Right lobe of liver (tissue), 4 donors: ENCODE results near the gene TEX10.

Experiments
- CTCF ChIP-seq, 4 donors: fragments of 200-600 bp in 3 of 4; fragments of 450-650 bp in 1 of 4; IDR thresholded peaks; one replicate each; pipeline versions ENCODE4 v1.5.1 to v1.8.0; 2016 to 2022; ENCODE audit warnings: antibody characterized with exemption in 4 of 4, mild to moderate bottlenecking in 2 of 4
- POLR2A ChIP-seq: fragments of 450-650 bp; IDR thresholded peaks from one replicate; pipeline ENCODE4 v1.6.1; 2017; ENCODE audit warnings: antibody characterized with exemption, mild to moderate bottlenecking
- donor health status: DM: no; HTN: no; CAD: no.
- donor health status: DM: no; HTN: no; CAD: no.
- donor health status: DM: no; HTN: yes; CAD: no.

DNA sequence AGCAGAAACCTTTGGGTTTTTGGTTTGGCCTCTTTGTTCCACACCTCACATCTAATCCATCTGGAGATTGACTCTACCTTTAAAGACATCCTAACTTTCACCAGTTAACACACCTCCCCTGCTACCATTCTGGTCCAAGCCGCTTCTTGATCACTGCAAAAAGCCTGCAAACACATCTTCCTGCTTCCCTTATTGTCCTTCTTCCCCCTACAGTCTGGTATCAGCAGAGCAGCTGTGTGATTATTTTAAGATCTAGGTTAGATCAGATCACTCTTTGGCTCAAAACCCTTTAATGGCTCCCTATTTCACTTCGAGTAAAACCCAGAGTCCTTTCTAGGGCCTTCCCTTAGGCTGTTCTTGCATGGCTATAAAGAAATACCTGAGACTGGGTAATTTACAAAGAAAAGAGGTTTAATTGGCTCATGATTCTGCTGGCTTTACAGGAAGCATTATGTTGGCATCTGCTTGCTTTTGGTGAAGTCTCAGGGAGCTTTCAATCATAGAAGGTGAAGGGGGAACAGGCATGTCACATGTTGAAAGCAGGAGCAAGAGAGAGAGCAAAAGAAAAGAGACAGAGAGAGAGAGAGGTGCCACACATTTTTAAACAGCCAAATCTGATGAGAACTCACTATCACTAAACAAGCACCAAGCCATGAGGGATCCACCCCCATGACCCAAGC is 1.5 kb upstream of the TEX10 start:
- TF ChIP-seq CTCF (IDR thresholded peaks at IDR 0.05) (no peak), POLR2A (no peak)
